ENCODE measurements around the gene NEUROD4.

GRCh38 chr12:54998958-54999510 is 20.7 kb upstream of the NEUROD4 start:
- TF ChIP-seq CTCF (IDR thresholded peaks at IDR 0.05; ENCODE audit: insufficient read depth, low read length) (no peak), GABPA (IDR thresholded peaks at IDR 0.05; ENCODE audit: low read depth) (no peak), REST (IDR thresholded peaks at IDR 0.05; ENCODE audit: insufficient replicate concordance, low read depth) (no peak)

Data from HL-60 (cell line).